HEK293T (cell line): ENCODE results near the gene PRTFDC1.

Experiments
- CTCF ChIA-PET: fragments of 350-600 bp; formaldehyde crosslinking; extraction: SDS; loops from one replicate; lab custom pipeline; 2021; ENCODE audit warnings: antibody characterized with exemption, inconsistent platforms; lab: Yijun Ruan, JAX
- POLR2A ChIA-PET: fragments of 350-600 bp; formaldehyde crosslinking; extraction: SDS; loops from one replicate; lab custom pipeline; 2020; ENCODE audit warnings: antibody characterized with exemption, inconsistent platforms; lab: Yijun Ruan, JAX
- DNase-seq: peaks from one replicate; pipeline ENCODE4 v3.0.0; 2012; ENCODE audit warnings: mixed read lengths; ENCODE audit errors: extremely low spot score
- ARNT ChIP-seq: fragments of 450-650 bp; IDR thresholded peaks from 2 replicates; pipeline ENCODE4 v1.6.1; 2017; ENCODE audit warnings: mild to moderate bottlenecking
- BHLHE40 ChIP-seq: fragments of 450-650 bp; IDR thresholded peaks from 2 replicates; pipeline ENCODE4 v1.6.1; 2016; ENCODE audit warnings: mild to moderate bottlenecking, moderate library complexity, borderline replicate concordance
- CTBP1 ChIP-seq: fragments of 450-650 bp; IDR thresholded peaks from 2 replicates; pipeline ENCODE4 v1.6.1; 2016; ENCODE audit warnings: borderline replicate concordance
- ELF4 ChIP-seq: fragments of 450-650 bp; IDR thresholded peaks from 2 replicates; pipeline ENCODE4 v1.6.1; 2017; ENCODE audit warnings: antibody characterized with exemption
- FOXA1 ChIP-seq: fragments of 450-650 bp; IDR thresholded peaks from 2 replicates; pipeline ENCODE4 v1.6.1; 2016; ENCODE audit warnings: mild to moderate bottlenecking
- FOXK2 ChIP-seq: fragments of 450-650 bp; IDR thresholded peaks from 2 replicates; pipeline ENCODE4 v1.6.1; 2016; ENCODE audit warnings: mild to moderate bottlenecking
- FOXM1 ChIP-seq: fragments of 450-650 bp; IDR thresholded peaks from 2 replicates; pipeline ENCODE4 v1.6.1; 2017; ENCODE audit warnings: mild to moderate bottlenecking, borderline replicate concordance
- HDGF ChIP-seq: fragments of 450-650 bp; IDR thresholded peaks from 2 replicates; pipeline ENCODE4 v1.6.1; 2017; ENCODE audit warnings: antibody characterized with exemption, borderline replicate concordance
- L3MBTL2 ChIP-seq: fragments of 450-650 bp; conservative IDR thresholded peaks from 2 replicates; pipeline ENCODE4 v1.6.1; 2016; ENCODE audit warnings: mild to moderate bottlenecking
- LEF1 ChIP-seq: fragments of 450-650 bp; IDR thresholded peaks from 2 replicates; pipeline ENCODE4 v1.6.1; 2017; ENCODE audit warnings: mild to moderate bottlenecking, borderline replicate concordance
- NFRKB ChIP-seq: fragments of 450-650 bp; IDR thresholded peaks from 2 replicates; pipeline ENCODE4 v1.6.1; 2016; ENCODE audit warnings: mild to moderate bottlenecking, moderate library complexity
- PKNOX1 ChIP-seq: fragments of 450-650 bp; IDR thresholded peaks from 2 replicates; pipeline ENCODE4 v1.6.1; 2016
- SP1 ChIP-seq: fragments of 450-650 bp; IDR thresholded peaks from 2 replicates; pipeline ENCODE4 v1.6.1; 2017
- SUZ12 ChIP-seq: fragments of 450-650 bp; IDR thresholded peaks from 2 replicates; pipeline ENCODE4 v1.6.1; 2016; ENCODE audit warnings: mild to moderate bottlenecking
- TARDBP ChIP-seq: fragments of 450-650 bp; IDR thresholded peaks from 2 replicates; pipeline ENCODE4 v1.6.1; 2016
- ZNF384 ChIP-seq: fragments of 450-650 bp; IDR thresholded peaks from 2 replicates; pipeline ENCODE4 v1.6.1; 2016

The PRTFDC1 gene

GRCh38 chr10:24814568-24815313 is 137.7 kb downstream of the PRTFDC1 start:
- DNase-seq = no peak
- TF ChIP-seq CTBP1 (no peak), ZNF384 (no peak), SUZ12 (no peak)
- POLR2A ChIA-PET = no interaction called here
- CTCF ChIA-PET = no interaction called here

- POLR2A ChIA-PET = no interaction called here
- no peak for TF ChIP-seq SUZ12
- TF ChIP-seq TARDBP = no peak
- CTCF ChIA-PET = no interaction called here
- DNase-seq = no peak
These were observed 138.6 kb downstream of the PRTFDC1 start for GRCh38 chr10:24813856-24814255.

GRCh38 chr10:24806262-24806661 is 146.1 kb downstream of the PRTFDC1 start:
- ChIA-PET CTCF (interaction anchor here (1.2 kb wide), 1 partner anchor 275 kb away, joined by 3 read pairs; no protein-coding TSS in a partner anchor), POLR2A (no interaction called here)

GRCh38 chr10:24804956-24805355 is 147.4 kb downstream of the PRTFDC1 start:
- TF ChIP-seq ELF4 (no peak), ARNT (no peak), FOXK2 (no peak), SP1 (no peak), HDGF (no peak), TARDBP (no peak), PKNOX1 (no peak), LEF1 (no peak), SUZ12 (no peak), ZNF384 (no peak), BHLHE40 (no peak), FOXA1 (no peak), FOXM1 (no peak)
- ChIA-PET CTCF (interaction anchor here (0.6 kb wide), 1 partner anchor 53 kb away, joined by 3 read pairs; no protein-coding TSS in a partner anchor), POLR2A (no interaction called here)
- no peak for DNase-seq

More at GRCh38 chr10:24806262-24806661, 146.1 kb downstream of the PRTFDC1 start:
- TF ChIP-seq PKNOX1 (no peak), FOXM1 (no peak), CTBP1 (no peak), FOXK2 (no peak), SUZ12 (no peak), FOXA1 (no peak), L3MBTL2 (no peak), ARNT (no peak), ZNF384 (no peak), LEF1 (no peak)
- DNase-seq = no peak

- no peak for DNase-seq
- ChIA-PET CTCF (interaction anchor here (0.6 kb wide), 1 partner anchor 53 kb away, joined by 3 read pairs; no protein-coding TSS in a partner anchor), POLR2A (no interaction called here)
- TF ChIP-seq ZNF384 (no peak), HDGF (no peak), ARNT (no peak), PKNOX1 (no peak), ELF4 (no peak), BHLHE40 (no peak), TARDBP (no peak), L3MBTL2 (no peak)
These were observed 148.0 kb downstream of the PRTFDC1 start for GRCh38 chr10:24804392-24804791.

- ChIA-PET POLR2A (no interaction called here), CTCF (no interaction called here)
- DNase-seq = no peak
- TF ChIP-seq CTBP1 (no peak), ELF4 (no peak), NFRKB (no peak), SP1 (no peak), PKNOX1 (no peak), SUZ12 (no peak), FOXM1 (no peak), FOXA1 (no peak), HDGF (no peak), FOXK2 (no peak), LEF1 (no peak), TARDBP (no peak), ZNF384 (no peak), BHLHE40 (no peak), L3MBTL2 (no peak), ARNT (no peak)
These were observed 150.0 kb downstream of the PRTFDC1 start for GRCh38 chr10:24802378-24802777.
